ENCODE results near the gene VWA3A. TPM values are rescaled to one million over a fixed set of nuclear protein-coding genes. Genes with fewer than 3 reads are reported as not detected.

The VWA3A gene
- total and polyA plus RNA-seq, 4 donors = 0.13 to 0.39 (median 0.19) TPM

DNA sequence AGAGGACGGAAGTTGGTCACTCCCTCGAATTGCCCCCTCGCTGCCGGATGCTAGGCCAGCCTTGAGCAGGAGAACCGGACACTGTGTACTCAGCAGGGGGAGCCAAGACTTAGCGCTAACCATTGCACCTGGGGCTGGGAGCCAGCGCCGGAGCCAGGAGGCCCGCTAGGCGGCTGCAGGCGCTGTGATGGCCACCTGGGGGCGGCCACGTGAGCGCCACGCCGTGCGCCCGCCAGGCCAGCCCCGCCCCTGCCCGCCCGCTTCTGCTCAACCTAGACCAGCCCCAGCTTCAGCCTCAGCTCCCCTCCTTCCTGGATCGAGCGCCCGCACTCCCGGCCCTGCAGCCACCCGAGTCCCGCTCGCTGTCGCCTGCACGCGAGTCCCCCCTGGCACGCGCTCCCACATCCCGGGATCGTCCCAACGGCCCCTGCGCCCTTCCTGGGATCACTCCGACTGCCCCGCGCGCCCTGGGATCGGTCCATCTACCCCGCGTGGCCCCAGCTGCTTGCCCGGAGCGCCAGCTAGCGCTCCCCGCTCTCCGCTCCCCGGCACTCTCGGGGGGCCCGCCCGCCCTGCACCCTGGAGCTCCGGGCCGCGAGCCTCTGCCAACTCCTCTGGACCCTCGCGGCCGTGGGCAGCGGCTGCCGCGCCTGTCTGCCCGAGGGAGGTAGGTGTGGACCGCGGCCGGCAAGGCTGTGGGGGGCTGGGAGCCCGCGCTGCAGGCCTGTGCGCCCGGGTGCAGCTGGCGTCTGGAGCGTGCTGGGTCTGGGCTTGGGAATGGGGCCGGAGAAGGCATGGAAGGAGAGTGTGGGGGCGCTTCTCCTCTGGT lies 113.9 kb downstream of the VWA3A start, which contains the start of gene EEF2K:
Gene EEF2K (plus strand): TSS at position 266 of the 829 bp plus-strand sequence. CDS start 19,452 bp downstream, outside the sequence.
- ATAC-seq (ENCODE audit: low FRiP score) (peak; percentile 93), DNase-seq (peak; percentile 95 to 97)
- no peaks in the 10 kb centered on the region for H3K9me3 ChIP-seq (ENCODE audit: control insufficient read depth, low read length)
- H3K4me3 ChIP-seq (ENCODE audit: low read length in 2 of 2) = peak within 1 kb of the TSS; percentile 39 to 73
- H3K27me3 ChIP-seq (ENCODE audit: control insufficient read depth in 1 of 2, insufficient read depth in 2 of 2, low read length in 1 of 2) = no peaks in the 10 kb centered on the region
- 0% methylated on average over 57 to 74 of the region's 74 CpGs for WGBS, 2 donors
- H3K4me1 ChIP-seq (ENCODE audit: control insufficient read depth in 1 of 2, insufficient read depth in 2 of 2, low read length in 2 of 2) = peaks cover 3 to 4% of the 10 kb centered on the region in 2 donors
- intact Hi-C loops (cut with DNase I) = loop anchor here in 1 of 2 donors (10.0 kb wide), 1 partner anchor 1301 kb away; the partner anchor contains the start of genes DCUN1D3 and LYRM1
- no peaks in the 10 kb centered on the region for H3K36me3 ChIP-seq (ENCODE audit: control insufficient read depth in 1 of 2, insufficient read depth in 2 of 2, low read length in 1 of 2)
- H3K27ac ChIP-seq (ENCODE audit: low read depth in 1 of 2, low read length in 2 of 2) = peak within 1 kb of the TSS; percentile 48 to 82

Other genes with a start within 250 kb of the VWA3A start
- 100 to 1,000 TPM; 231 to 240 TPM for gene NPIPB4, start 234.8 kb upstream of the VWA3A start, total RNA-seq
- 10 to 100 TPM in 1 of 2 donors, 1 to 10 TPM in 1; 6.1 to 22.3 TPM for gene NPIPB4, start 234.8 kb upstream of the VWA3A start, polyA plus RNA-seq
- gene UQCRC2, start 139.2 kb upstream of the VWA3A start, total RNA-seq = 100 to 1,000 TPM; 140 to 143 TPM
- 100 to 1,000 TPM; 122 to 123 TPM for gene UQCRC2, start 139.2 kb upstream of the VWA3A start, polyA plus RNA-seq
- gene PDZD9, start 91.4 kb upstream of the VWA3A start, total RNA-seq = not detected
- gene PDZD9, start 91.4 kb upstream of the VWA3A start, polyA plus RNA-seq = not detected
- 10 to 100 TPM; 17.8 to 19.6 TPM for gene MOSMO, start 84.4 kb upstream of the VWA3A start, total RNA-seq
- 1 to 10 TPM; 3.4 to 9.3 TPM for gene MOSMO, start 84.4 kb upstream of the VWA3A start, polyA plus RNA-seq
- not detected for gene SDR42E2, start 70.0 kb downstream of the VWA3A start, total RNA-seq
- under 1 TPM in 1 of 2 donors, not detected in 1; 0.10 TPM for gene SDR42E2, start 70.0 kb downstream of the VWA3A start, polyA plus RNA-seq
- 10 to 100 TPM; 40.6 to 56.3 TPM for gene EEF2K, start 113.7 kb downstream of the VWA3A start, total RNA-seq
- gene EEF2K, start 113.7 kb downstream of the VWA3A start, polyA plus RNA-seq = 10 to 100 TPM in 1 of 2 donors, 1 to 10 TPM in 1; 9.3 to 12.1 TPM
- gene POLR3E, start 204.9 kb downstream of the VWA3A start, total RNA-seq = 10 to 100 TPM; 35.8 to 36.7 TPM
- gene POLR3E, start 204.9 kb downstream of the VWA3A start, polyA plus RNA-seq = 10 to 100 TPM; 13.1 to 25.3 TPM

Data from aorta (tissue), 5 donors.